Left ventricle myocardium inferior (tissue), 1 donor: ENCODE results near the gene XBP1. TPM values are rescaled to one million over a fixed set of nuclear protein-coding genes. Genes with fewer than 3 reads are reported as not detected.
A peak's percentile ranks its signal among the peaks of the same experiment; 100 is the strongest.
"Not testable (repeated sequence)": the region's sequence is repeated elsewhere in the genome, so short reads cannot be mapped to it uniquely, and the experiment has no call there.

Experiments used
- DNase-seq: peaks from one replicate; pipeline ENCODE4 v3.0.0-alpha.2; 2020
- H3K27ac ChIP-seq: fragments of 200-600 bp; replicated peaks from 2 replicates; pipeline ENCODE4 v1.8.0; 2021
- H3K27me3 ChIP-seq: fragments of 200-600 bp; 2 replicates; pipeline ENCODE4 v1.8.0; 2021; ENCODE audit warnings: low read depth
- H3K36me3 ChIP-seq: fragments of 200-600 bp; 2 replicates; pipeline ENCODE4 v1.8.0; 2021
- H3K4me1 ChIP-seq: fragments of 200-600 bp; 2 replicates; pipeline ENCODE4 v1.8.0; 2021
- H3K4me3 ChIP-seq: fragments of 200-600 bp; 2 replicates; pipeline ENCODE4 v1.8.0; 2021; ENCODE audit warnings: mild to moderate bottlenecking, moderate library complexity
- H3K9me3 ChIP-seq: fragments of 200-600 bp; replicated peaks from 2 replicates; pipeline ENCODE4 v1.8.0; 2021
- intact Hi-C: fragments of 100-400 bp; cut with micrococcal nuclease; formaldehyde crosslinking; loops from one replicate; pipeline ENCODE4 v1.11.0; 2022
- total RNA-seq: library from RNA; stranded (reverse); fragmentation: NEBNext Ultra II Directional; extraction: Animal tissue kit (Norgen Biotek cat#: 25700); gene quantifications from one replicate; pipeline ENCODE4 v1.2.1, GENCODE V29; 2021
- TF ChIP-seq, protein P1 (sequence below): fragments of 200-600 bp; IDR thresholded peaks from 2 replicates; pipeline ENCODE4 v1.8.0; 2021; ENCODE audit warnings: antibody characterized with exemption, mild to moderate bottlenecking, borderline replicate concordance
- donor health status: DM: no; HTN: yes; CAD: no; lungs with severe emphysema.

The XBP1 gene
- total RNA-seq, 1 donor from 2014 or later = 75.9 TPM

DNA sequence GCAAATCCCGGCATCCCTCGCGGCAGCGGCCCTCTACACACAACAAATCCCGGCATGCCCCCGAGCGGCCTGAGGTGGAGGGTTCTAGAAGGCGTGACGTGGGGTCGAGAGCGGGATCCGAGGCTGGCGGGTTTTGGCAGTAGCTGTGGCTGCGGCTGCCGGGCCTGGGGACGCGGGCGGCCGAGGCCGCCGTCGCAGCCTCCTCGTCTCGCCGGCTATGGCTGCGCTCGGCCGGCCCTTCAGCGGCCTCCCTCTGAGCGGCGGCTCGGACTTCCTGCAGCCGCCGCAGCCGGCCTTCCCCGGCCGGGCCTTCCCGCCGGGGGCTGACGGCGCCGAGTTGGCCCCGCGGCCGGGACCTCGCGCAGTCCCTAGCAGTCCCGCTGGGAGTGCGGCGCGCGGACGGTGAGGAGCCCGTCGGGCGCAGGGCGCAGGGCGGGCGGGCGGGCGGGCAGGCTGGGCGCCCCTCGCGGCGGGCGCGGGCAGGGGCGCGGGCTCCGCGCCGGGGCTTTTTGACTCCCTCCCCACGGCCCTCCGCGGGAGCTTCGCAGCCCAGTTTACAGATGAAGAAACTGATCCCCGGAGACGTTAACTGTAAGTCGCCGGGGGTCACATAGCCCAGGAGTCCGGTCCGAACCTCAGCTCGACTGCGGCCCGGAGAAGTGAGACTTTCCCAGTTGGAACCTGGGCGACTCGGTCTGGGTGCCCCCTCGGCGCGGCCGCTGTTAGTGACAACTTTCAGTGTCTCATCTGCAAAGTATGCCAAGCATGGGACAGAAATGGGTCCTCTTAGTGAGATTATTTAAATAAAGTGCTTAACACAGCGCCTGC, 27.5 kb downstream of the XBP1 start, which contains the start of gene CCDC117:
TSS of gene CCDC117 (plus strand) at position 63 of the 828 bp plus-strand sequence. CDS start at position 218, 155 bp downstream.
- peak; percentile 97 for DNase-seq
- TF ChIP-seq, protein P1, sequence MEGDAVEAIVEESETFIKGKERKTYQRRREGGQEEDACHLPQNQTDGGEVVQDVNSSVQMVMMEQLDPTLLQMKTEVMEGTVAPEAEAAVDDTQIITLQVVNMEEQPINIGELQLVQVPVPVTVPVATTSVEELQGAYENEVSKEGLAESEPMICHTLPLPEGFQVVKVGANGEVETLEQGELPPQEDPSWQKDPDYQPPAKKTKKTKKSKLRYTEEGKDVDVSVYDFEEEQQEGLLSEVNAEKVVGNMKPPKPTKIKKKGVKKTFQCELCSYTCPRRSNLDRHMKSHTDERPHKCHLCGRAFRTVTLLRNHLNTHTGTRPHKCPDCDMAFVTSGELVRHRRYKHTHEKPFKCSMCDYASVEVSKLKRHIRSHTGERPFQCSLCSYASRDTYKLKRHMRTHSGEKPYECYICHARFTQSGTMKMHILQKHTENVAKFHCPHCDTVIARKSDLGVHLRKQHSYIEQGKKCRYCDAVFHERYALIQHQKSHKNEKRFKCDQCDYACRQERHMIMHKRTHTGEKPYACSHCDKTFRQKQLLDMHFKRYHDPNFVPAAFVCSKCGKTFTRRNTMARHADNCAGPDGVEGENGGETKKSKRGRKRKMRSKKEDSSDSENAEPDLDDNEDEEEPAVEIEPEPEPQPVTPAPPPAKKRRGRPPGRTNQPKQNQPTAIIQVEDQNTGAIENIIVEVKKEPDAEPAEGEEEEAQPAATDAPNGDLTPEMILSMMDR = peak; percentile 38
- no peaks in the 10 kb centered on the region for H3K27me3 ChIP-seq
- peaks cover 5% of the 10 kb centered on the region for H3K9me3 ChIP-seq
- intact Hi-C loops = loop anchor here (10.0 kb wide), 1 partner anchor 742 kb away; no protein-coding TSS in a partner anchor
- H3K4me1 ChIP-seq = peaks cover 43% of the 10 kb centered on the region
- peak within 1 kb of the TSS; percentile 80 for H3K4me3 ChIP-seq
- H3K36me3 ChIP-seq = peaks cover 20% of the 10 kb centered on the region
- H3K27ac ChIP-seq = peak within 1 kb of the TSS; percentile 98

DNA sequence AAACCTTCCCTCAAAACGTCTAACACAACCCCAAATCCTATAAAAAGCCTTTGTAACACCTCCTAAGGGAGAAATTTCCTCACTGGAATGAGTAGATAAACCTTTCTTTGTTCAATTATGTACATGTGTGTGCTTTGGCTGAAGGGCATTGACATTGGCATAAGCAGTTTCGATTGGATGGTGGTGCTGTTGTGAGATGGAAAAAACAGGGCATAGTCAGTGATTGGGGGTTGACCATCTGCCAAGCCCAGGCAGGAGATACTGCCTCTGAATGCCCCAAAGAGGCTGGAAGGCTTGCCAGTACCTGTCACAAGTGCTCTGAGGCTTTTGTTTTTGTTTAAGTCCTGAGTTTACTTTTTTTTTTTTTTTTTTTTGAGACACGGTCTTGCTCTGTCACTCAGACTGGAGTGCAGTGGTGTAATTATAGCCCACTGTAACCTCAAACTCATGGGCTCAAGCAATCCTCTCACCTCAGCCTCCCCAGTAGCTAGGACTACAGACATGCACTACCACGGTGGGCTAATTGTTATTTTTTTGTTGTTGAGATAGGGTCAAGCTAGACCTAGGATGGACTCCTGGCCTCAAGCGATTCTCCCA, 29.1 kb downstream of the XBP1 start:
- H3K4me3 ChIP-seq = no peak overlapping the region
- intact Hi-C loops = loop anchor here (10.0 kb wide), 1 partner anchor 744 kb away; no protein-coding TSS in a partner anchor
- no peaks in the 10 kb centered on the region for H3K27me3 ChIP-seq
- no peak overlapping the region for H3K27ac ChIP-seq
- TF ChIP-seq, protein P1 = no peak
- peaks cover 33% of the 10 kb centered on the region for H3K4me1 ChIP-seq
- peaks cover 6% of the 10 kb centered on the region for H3K36me3 ChIP-seq
- no peak for DNase-seq
- peaks cover 5% of the 10 kb centered on the region for H3K9me3 ChIP-seq

DNA sequence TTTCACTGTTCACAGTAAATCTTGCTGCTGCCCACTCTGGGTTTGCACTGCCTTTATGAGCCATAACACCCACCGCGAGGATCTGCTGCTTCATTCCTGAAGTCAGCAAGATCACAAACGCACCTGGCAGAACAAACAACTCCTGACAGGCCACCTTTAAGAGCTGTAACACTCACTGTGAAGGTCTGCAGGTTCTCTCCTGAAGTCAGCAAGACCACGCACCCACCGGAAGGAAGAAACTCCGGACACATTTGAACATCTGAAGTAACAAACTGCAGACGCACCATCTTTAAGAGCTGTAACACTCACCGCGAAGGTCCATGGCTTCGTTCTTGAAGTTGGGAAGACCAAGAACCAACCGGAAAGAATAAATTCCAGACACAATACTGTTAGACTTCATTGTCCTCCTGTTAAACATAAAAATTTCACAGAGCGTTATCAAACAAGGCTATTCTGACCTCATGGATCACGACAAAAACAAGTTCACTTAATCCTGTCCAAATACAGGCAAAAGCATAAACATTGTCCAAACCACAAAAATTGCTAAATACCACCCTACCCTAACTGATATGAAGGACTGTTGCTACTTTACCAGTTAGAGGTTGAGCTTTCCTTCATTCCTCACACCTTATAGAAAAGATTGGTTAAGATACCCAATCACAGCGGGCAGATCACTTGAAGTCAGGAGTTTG, 30.8 kb downstream of the XBP1 start:
- H3K27ac ChIP-seq = no peak overlapping the region
- TF ChIP-seq, protein P1 = no peak
- no peaks in the 10 kb centered on the region for H3K36me3 ChIP-seq
- no peak for DNase-seq
- H3K9me3 ChIP-seq = peaks cover 5% of the 10 kb centered on the region
- no peak overlapping the region for H3K4me3 ChIP-seq
- intact Hi-C loops = loop anchor here (10.0 kb wide), 1 partner anchor 745 kb away; no protein-coding TSS in a partner anchor
- peaks cover 16% of the 10 kb centered on the region for H3K4me1 ChIP-seq
- no peaks in the 10 kb centered on the region for H3K27me3 ChIP-seq

DNA sequence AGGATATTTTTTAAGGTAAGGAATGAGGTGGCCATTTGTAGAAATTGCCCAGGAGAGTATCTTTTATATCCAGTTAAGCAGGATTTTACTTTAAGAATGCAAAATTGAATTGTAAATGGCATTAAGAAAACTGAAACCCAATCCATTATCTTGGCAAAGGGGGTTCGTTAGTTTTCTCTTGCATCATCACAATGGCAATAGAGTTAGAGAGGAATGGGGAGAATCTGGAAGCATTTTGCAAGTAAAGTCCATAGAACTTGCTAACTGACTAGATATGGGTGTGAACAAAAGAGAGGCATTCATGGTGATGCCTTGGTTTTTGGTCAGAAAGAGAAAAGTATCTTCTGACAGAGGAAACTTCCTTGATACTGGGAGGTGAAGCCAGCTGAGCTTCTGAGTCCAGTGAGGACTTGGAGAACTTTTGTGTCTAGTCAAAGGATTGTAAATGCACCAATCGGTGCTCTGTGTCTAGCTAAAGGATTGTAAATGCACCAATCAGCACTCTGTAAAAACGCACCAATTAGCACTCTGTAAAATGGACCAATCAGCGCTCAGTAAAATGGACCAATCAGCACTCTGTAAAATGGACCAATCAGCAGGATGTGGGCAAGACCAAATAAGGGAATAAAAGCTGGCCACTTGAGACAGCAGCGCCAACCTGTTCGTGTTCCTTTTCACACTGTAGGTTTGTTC, 31.5 kb downstream of the XBP1 start:
- no peaks in the 10 kb centered on the region for H3K36me3 ChIP-seq
- no peak for DNase-seq
- TF ChIP-seq, protein P1 = no peak
- peaks cover 9% of the 10 kb centered on the region for H3K4me1 ChIP-seq
- intact Hi-C loops = no loop called here
- no peak overlapping the region for H3K4me3 ChIP-seq
- H3K27me3 ChIP-seq = no peaks in the 10 kb centered on the region
- H3K9me3 ChIP-seq = peaks cover 5% of the 10 kb centered on the region
- H3K27ac ChIP-seq = no peak overlapping the region

DNA sequence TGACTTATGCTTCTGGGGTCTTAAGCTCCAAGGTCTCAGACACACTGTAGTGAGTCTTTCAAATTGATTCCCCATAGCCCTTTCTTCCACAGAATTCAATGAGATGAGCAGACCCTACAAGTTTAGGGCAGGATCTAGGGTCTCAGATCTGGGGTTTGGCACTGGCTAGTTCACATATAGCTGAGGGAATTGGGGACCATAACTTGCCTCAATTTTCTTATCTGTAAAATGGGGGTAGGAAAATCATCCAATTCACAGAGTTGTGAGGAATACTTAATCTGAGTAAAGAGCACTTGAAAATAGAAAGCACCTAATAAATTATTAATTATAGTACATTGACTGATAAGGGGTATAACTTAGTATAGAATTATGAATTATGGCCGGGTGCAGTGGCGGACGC, 33.7 kb downstream of the XBP1 start:
- Histone ChIP-seq H3K27me3 (no peaks in the 10 kb centered on the region), H3K4me3 (no peak overlapping the region), H3K9me3 (peaks cover 5% of the 10 kb centered on the region), H3K36me3 (no peaks in the 10 kb centered on the region), H3K4me1 (no peaks in the 10 kb centered on the region), H3K27ac (no peak overlapping the region)
- intact Hi-C loops = no loop called here
- no peak for DNase-seq
- TF ChIP-seq, protein P1 = no peak

DNA sequence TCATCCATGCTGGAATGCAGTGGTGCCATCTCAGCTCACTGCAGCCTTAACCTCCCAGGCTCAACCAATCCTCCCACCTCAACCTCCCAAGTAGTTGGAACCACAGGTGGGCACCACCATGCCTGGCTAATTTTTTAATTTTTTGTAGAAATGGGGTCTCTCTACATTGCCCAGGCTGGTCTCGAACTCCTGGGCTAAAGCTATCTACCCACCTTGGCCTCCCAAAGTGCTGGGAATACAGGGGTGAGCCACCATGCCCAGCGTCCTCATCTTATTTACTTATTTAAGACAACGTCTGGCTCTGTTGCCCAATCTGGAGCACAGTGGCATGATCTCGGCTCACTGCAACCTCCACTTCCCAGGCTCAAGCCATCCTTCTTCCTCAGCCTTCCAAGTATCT, 38.4 kb downstream of the XBP1 start:
- H3K36me3 ChIP-seq, H3K27ac ChIP-seq, H3K4me1 ChIP-seq, H3K27me3 ChIP-seq, H3K4me3 ChIP-seq, intact Hi-C loops, DNase-seq, H3K9me3 ChIP-seq: not testable (repeated sequence)
